Measurements from ENCODE around the gene RBM5.

DNA sequence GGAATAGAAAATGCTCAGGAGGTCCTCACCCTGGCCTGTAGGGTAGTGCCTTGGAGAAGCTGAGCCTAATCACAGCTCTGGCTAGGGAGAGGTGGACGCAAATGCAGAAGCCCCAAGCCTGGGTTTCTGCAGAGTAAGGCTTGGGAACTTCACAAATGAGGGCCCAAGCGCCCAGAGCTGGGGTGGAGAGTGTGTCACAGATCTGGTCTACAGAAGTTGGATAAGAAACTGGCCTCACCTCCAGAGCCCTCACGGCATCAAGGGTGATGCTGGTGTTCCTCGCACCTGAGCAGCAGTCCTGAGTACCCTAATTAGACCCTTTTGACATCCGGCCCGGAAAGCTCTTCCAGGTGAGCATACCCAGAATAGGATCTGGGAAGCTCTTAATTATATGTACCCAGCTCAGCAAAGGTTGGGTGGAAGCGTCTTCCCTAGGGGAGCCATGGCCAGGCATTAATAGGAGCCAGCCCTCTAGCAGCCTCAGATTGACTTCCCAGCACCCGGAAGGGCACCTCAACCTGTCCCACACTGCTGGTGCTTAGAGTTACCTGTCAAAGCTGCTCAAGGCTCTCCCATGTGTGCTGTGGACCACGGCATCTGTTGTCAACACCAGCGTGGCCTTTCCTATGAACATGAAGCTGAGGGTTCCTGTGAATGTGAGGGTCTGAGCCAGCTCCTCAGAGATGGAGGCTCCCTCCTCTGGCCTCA lies 31.8 kb downstream of the RBM5 start:
- TF ChIP-seq, protein P1, sequence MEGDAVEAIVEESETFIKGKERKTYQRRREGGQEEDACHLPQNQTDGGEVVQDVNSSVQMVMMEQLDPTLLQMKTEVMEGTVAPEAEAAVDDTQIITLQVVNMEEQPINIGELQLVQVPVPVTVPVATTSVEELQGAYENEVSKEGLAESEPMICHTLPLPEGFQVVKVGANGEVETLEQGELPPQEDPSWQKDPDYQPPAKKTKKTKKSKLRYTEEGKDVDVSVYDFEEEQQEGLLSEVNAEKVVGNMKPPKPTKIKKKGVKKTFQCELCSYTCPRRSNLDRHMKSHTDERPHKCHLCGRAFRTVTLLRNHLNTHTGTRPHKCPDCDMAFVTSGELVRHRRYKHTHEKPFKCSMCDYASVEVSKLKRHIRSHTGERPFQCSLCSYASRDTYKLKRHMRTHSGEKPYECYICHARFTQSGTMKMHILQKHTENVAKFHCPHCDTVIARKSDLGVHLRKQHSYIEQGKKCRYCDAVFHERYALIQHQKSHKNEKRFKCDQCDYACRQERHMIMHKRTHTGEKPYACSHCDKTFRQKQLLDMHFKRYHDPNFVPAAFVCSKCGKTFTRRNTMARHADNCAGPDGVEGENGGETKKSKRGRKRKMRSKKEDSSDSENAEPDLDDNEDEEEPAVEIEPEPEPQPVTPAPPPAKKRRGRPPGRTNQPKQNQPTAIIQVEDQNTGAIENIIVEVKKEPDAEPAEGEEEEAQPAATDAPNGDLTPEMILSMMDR (IDR thresholded peaks at IDR 0.05; ENCODE audit: low read depth, low read length), result no peak
- TF ChIP-seq EZH2phosphoT487 (IDR thresholded peaks at IDR 0.05; ENCODE audit: low read depth), result no peak
